Stimulated activated CD4-positive, alpha-beta T cell treated with anti-CD3 and anti-CD28 coated beads, Interleukin-12 subunit alpha, Interleukin-12 subunit beta, amount 100 ng/mL, for 48 hours (primary cell): ENCODE measurements around the gene AKT1S1.

Source experiments
- DNase-seq, 3 donors: peaks; one replicate each; pipeline ENCODE4 v3.0.0-alpha.2; 2020; ENCODE audit warnings: low read depth in 2 of 3, low spot score in 1 of 3

Gene AKT1S1

GRCh38 chr19:49869484-49870308 lies 7.5 kb downstream of the AKT1S1 start:
- peak; percentile 85 to 91 (median 86) for DNase-seq

- no peak for DNase-seq
Observed at GRCh38 chr19:49869009-49869483, 8.1 kb downstream of the AKT1S1 start.

GRCh38 chr19:49866933-49867782 lies 10.0 kb downstream of the AKT1S1 start, which contains the start of gene PNKP:
PNKP (minus strand) TSS chr19:49867576; CDS start chr19:49867204, 372 bp downstream.
- peak; percentile 77 to 88 (median 77) for DNase-seq

- DNase-seq: no peak
Observed at GRCh38 chr19:49864890-49865289, 12.3 kb downstream of the AKT1S1 start.

- DNase-seq: no peak
Observed at GRCh38 chr19:49863935-49864320, 13.2 kb downstream of the AKT1S1 start.

- no peak for DNase-seq
Observed at GRCh38 chr19:49863254-49863934, 13.8 kb downstream of the AKT1S1 start.

GRCh38 chr19:49862391-49863253 lies 14.5 kb downstream of the AKT1S1 start:
- DNase-seq: no peak

- no peak for DNase-seq
Observed at GRCh38 chr19:49861541-49862378, 15.4 kb downstream of the AKT1S1 start.

GRCh38 chr19:49861107-49861506 lies 16.0 kb downstream of the AKT1S1 start:
- DNase-seq: no peak

GRCh38 chr19:49860336-49861102 lies 16.6 kb downstream of the AKT1S1 start:
- no peak for DNase-seq

- DNase-seq: no peak
Observed at GRCh38 chr19:49859682-49860335, 17.3 kb downstream of the AKT1S1 start.

- no peak for DNase-seq
Observed at GRCh38 chr19:49858088-49858985, 18.8 kb downstream of the AKT1S1 start.

GRCh38 chr19:49857838-49858087 lies 19.4 kb downstream of the AKT1S1 start:
- no peak for DNase-seq

- DNase-seq: no peak
Observed at GRCh38 chr19:49857061-49857837, 19.9 kb downstream of the AKT1S1 start.

GRCh38 chr19:49856574-49857021 lies 20.6 kb downstream of the AKT1S1 start:
- no peak for DNase-seq

GRCh38 chr19:49855676-49856573 lies 21.2 kb downstream of the AKT1S1 start:
- DNase-seq: no peak
